Mesenchymal stem cell (in vitro differentiated cells and primary cell): ENCODE measurements around the gene FAM222B. TPM values are rescaled to one million over a fixed set of nuclear protein-coding genes. Genes with fewer than 3 reads are reported as not detected.

Experiments used
- small RNA-seq: library from polyadenylated mRNA; stranded (forward); fragments of <200 nt; extraction: miRNeasy Mini kit (QIAGEN cat#:217004); gene quantifications from one replicate; pipeline ENCODE3, GENCODE V24; 2013; ENCODE audit warnings: low read depth

FAM222B gene

Small RNA genes lying within 50 kb of the gene (small RNA-seq; reads per million reads assigned to genes)
- gene RF00019 (not detected), gene SNORD42A (not detected), gene SNORD42B (not detected), gene SNORD4A (not detected), gene SNORD4B (not detected)
